NCI-H2196 (cell line): Measurements from ENCODE around the gene STXBP2.

Source experiments
- DNase-seq: peaks from one replicate; lab custom pipeline; 2025; ENCODE audit not compliant: unreplicated experiment; lab: John Stamatoyannopoulos, UW

STXBP2 gene

GRCh38 chr19:7648265-7649014, 11.5 kb downstream of the STXBP2 start:
- no peak for DNase-seq

- DNase-seq = no peak
Observed at GRCh38 chr19:7650148-7650547, 13.2 kb downstream of the STXBP2 start.

- DNase-seq = peak; percentile 92
Observed at GRCh38 chr19:7652061-7652641, 15.2 kb downstream of the STXBP2 start.

DNA sequence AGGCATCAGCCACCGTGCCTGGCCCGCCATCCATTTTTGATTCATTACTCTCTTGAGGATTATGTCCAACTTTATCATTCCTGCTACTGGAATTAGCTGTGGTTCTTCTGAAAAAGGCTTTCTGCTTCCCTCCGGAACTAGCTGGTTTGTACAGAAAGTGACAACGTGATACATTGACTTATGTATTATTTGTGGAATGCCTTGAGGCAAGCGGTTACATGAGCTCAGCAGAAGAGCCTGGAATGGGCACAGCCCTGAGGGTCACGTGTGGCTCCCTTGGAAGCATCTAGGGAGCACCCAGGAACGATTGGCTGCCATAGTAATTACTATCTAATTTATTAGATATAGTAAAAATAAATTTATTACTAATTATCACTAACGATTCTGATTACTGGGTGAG, 17.5 kb downstream of the STXBP2 start:
- no peak for DNase-seq

DNA sequence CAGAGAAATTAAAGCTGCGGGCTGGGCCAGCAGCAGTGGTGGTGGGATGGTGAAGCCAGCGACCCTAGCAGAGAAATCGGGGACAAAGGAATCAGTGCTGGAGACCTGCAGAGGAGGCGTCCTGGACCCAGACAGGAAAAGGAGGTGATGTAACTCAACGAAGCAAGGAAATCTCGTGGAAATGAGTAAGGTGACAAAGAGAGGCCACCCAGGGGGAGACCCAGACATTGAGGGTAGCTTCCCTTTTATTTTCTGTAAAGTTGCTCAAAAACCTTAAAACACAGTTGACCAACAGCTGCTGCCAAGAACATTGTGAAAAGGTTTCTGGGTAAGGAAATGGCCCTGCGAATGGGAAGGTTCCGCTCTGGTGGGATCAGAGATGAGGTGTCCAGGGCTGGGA, 18.7 kb downstream of the STXBP2 start:
- no peak for DNase-seq

DNA sequence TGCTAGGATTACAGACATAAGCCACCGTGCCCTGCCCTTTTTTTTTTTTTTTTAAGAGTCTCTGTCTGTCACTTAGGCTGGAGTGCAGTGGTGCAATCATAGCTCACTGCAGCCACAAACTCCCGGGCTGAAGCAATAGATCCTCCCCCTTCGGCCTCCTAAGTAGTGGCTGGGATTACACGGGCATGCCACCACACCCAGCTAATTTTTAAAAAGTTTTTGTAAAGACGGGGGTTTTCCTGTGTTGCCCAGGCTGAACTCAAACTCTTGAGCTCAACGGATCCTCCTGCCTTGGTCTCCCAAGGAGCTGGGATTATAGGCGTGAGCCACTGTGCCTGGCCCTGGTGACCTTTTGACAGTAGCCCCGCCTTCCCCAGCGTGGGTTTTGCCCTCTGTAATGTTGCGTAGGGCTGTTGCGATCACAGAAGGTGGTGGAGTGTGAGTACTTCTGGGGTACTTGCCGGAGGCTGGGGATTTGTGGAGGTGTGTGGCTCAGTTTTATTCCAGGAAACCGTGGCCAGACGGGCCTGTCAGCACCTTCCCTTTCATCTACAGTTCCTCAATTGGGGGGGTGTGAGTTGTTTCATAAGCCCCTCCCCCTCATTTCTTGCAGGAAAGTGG, 20.3 kb downstream of the STXBP2 start:
- DNase-seq = no peak

DNA sequence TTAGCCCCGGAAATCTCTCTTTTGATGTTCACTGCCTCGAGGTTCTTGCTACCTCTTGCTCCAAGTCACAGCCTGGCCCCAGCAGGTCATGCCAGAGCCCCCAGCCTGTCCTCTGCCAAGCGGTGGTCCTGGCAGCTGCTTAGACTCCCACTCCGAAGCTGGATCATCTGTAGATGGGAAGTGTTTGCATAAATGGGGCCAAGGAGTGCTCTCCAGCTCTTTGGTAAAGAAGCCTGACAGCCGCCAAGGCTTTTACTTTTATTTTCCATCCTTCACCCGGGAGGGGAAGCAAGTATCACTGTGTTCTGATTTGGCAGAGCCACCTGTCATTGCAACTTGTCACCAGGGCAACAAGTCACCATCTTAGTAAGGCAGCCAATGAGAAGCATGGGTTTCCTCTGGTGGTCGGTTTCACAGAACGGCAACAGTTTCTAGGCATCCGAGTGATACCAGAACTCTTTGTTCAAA, 21.3 kb downstream of the STXBP2 start:
- peak; percentile 37 for DNase-seq

- no peak for DNase-seq
Observed at GRCh38 chr19:7661744-7662538, 25.0 kb downstream of the STXBP2 start.

GRCh38 chr19:7662657-7663056, 25.7 kb downstream of the STXBP2 start:
- no peak for DNase-seq

DNA sequence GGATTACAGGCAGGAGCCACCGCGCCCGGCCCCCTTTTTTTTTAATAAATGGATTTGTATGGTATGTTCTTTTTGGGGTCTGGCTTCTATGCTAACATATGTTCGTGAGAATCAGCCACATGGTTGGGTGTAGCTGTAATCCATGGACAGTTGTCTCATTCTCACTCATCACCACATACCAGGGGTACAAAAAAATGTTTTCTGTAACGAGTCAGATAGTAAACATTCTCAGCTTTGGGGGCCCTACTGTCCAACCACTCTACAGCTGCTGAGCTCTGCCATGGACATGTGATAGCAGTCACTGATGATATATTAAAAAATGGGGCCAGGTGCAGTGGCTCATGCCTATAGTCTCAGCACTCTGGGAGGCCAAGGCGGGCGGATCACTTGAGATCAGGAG, 26.8 kb downstream of the STXBP2 start:
- no peak for DNase-seq

- no peak for DNase-seq
Observed at GRCh38 chr19:7665076-7665475, 28.2 kb downstream of the STXBP2 start.

DNA sequence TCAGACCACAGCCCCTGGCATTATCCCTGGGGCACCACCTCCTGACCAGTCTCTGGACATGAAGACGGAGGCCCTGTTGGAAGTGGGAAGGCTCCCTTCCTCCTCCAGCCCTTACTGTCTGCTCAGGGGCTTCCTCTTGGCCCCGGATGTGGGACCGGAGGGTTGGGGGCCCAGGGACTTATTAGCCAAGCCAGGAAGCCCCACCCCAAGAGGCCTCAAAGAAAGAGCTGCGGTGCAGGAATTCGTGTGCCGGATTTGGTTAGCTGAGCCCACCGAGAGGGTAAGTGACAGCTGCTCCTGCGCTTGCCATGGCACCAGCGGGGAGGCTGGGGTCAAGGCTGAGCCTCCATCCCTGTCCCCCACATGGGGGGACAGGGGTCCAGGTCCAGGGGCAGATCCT, 31.9 kb downstream of the STXBP2 start, which contains the start of gene RETN:
TSS of gene RETN (plus strand) at position 208 of the 400 bp plus-strand sequence. CDS start 278 bp downstream, outside the sequence.
- no peak for DNase-seq

GRCh38 chr19:7669641-7670040, 32.7 kb downstream of the STXBP2 start:
- no peak for DNase-seq

GRCh38 chr19:7670150-7670783, 33.4 kb downstream of the STXBP2 start:
- DNase-seq = peak; percentile 39

DNA sequence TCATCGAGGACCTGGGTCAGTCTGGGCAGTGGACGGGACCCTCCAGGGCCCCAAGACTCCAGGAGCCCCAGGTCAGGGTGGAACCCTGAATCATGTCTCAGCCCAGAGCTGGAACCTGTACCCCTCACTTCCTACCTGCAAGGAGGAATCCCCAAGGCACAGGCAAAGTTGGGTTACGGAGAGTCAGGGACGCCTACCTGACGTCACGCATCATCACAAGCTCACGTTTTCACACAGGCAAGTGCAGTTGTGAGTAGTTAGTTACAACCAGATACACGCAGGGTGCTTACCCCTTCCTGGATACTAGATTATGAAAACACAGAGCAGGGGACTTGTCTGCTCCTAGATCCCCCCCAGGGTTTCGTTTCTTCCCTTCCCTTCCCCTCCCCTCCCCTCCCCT, 33.9 kb downstream of the STXBP2 start:
- no peak for DNase-seq

GRCh38 chr19:7672522-7672921, 35.6 kb downstream of the STXBP2 start:
- DNase-seq = no peak

GRCh38 chr19:7674010-7675005, 37.4 kb downstream of the STXBP2 start:
- DNase-seq = peak; percentile 44

DNA sequence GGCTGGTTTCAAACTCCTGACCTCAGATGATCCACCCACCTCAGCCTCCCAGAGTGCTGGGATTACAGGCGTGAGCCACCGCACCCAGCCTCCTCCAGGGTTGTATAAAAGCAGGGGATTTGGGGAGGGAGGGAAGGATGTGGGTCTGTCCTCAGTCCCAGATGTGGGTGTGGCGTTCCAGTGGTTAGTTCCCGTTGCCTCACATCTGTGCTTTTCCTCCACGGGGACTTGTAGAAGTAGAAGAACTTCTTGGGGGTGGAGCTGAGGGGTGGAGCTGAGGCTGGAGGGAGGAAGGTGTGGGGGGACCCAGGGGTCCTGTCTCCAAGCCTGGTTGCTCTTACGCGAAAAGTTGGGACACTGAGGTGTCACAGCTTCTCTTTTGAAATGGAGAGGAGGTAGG, 39.5 kb downstream of the STXBP2 start:
- DNase-seq = no peak

DNA sequence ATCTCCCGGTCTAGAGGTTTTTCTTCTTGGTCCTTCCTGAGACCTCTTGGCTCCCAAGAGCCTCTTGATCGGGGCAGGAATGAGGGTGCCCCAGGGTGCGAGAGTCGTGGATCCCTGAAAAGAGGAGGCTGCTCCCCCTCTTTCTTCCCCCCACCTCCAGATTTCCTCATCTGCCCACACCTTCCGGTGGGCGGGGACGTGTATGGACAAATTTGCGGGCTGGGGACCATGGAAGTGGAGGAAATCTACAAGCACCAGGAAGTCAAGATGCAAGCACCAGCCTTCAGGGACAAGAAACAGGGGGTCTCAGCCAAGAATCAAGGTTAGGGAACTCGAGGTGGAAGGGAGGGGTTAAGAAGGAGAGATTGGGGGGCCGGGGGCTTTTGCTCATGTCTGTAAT, 39.9 kb downstream of the STXBP2 start, which contains the start of gene MCEMP1:
TSS of gene MCEMP1 (plus strand) at position 237 of the 400 bp plus-strand sequence. CDS start at position 268, 31 bp downstream.
- DNase-seq = no peak
